ENCODE data around the gene TRAF2.
A peak's percentile ranks its signal among the peaks of the same experiment; 100 is the strongest.
"Not testable (repeated sequence)": the region's sequence is repeated elsewhere in the genome, so short reads cannot be mapped to it uniquely, and the experiment has no call there.

TRAF2 gene, protein sequence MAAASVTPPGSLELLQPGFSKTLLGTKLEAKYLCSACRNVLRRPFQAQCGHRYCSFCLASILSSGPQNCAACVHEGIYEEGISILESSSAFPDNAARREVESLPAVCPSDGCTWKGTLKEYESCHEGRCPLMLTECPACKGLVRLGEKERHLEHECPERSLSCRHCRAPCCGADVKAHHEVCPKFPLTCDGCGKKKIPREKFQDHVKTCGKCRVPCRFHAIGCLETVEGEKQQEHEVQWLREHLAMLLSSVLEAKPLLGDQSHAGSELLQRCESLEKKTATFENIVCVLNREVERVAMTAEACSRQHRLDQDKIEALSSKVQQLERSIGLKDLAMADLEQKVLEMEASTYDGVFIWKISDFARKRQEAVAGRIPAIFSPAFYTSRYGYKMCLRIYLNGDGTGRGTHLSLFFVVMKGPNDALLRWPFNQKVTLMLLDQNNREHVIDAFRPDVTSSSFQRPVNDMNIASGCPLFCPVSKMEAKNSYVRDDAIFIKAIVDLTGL

DNA sequence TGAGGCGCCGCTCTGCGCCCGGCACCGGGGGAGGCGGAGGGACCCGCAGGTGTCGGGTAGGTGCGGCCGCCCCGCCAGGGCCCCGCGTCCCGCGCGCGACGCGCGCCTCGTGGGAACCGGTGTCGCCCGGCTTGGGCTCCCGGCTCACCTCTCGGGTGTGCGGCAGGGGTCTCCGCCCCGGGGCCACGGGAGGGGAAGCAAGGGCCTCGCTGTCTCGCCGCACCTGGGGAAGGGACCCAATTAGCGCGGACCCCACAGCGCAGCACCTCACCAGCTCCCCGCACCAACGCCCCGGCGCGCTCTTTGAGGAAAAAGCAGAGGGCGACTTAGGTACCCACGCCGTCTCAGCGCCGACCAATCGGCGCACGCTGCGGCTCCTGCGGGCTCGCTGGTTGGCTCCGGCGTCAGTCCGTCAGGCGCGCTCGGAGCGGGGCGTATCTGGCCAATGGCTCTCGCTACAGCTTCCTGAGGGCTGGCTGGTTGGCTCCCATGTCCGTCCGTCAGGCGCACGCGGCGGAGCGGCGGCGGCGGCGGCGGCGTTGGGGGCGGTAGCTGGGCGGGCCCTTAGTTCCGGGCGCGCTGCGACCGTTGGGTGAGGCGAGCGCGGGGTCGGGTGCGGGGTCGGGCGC is at the start of gene TRAF2:
Gene TRAF2 (plus strand): TSS at position 567 of the 629 bp plus-strand sequence. CDS start 12,225 bp downstream, outside the sequence.
- Mint-ChIP-seq H3K4me3 (peak within 1 kb of the TSS; percentile 91 to 100), H3K9me3 (no peaks in the 10 kb centered on the region)

DNA sequence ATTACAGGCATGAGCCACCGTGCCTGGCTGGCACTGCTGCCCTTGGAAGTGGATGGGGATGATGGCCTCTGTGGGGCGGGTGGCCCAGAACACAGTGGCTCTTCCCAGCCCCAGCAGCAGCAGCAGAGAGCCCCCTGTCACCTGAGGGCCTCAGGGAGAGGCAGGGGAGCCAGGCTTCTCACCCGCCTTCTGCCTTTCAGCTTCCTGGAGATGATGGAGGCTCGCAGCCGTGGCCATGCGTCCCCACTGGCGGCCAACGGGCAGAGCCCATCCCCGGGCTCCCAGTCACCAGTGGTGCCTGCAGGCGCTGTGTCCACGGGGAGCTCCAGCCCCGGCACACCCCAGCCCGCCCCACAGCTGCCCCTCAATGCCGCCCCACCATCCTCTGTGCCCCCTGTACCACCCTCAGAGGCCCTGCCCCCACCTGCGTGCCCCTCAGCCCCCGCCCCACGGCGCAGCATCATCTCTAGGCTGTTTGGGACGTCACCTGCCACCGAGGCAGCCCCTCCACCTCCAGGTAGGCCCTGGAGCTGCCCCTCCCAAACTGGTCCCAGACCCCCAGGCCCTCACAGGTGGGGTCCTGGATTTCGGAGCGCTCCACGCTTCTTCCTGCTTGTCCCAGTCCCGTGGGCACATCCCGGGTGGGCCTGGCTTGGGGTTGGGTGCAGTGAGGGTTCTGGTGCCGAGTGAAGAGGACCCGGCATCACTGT is 49.0 kb upstream of the TRAF2 start:
- no peak for ATAC-seq (replicated peaks)
- Mint-ChIP-seq H3K36me3 (peaks cover 27 to 39% of the 10 kb centered on the region in 2 donors), H3K9me3 (no peaks in the 10 kb centered on the region), H3K27me3 (peaks cover 0 to 2% of the 10 kb centered on the region in 2 donors), H3K27ac (no peak overlapping the region), H3K4me1 (peaks cover 5 to 10% of the 10 kb centered on the region in 2 donors), H3K4me3 (no peak overlapping the region)
- DNase-seq = no peak

More for the DNA sequence above, at the start of gene TRAF2:
- DNase-seq (peak; percentile 99), ATAC-seq (replicated peaks) (peak; percentile 87 to 89)
- Mint-ChIP-seq H3K27ac (peak within 1 kb of the TSS; percentile 92), H3K4me1 (peaks cover 25 to 54% of the 10 kb centered on the region in 2 donors), H3K27me3 (no peaks in the 10 kb centered on the region), H3K36me3 (peaks cover 10 to 23% of the 10 kb centered on the region in 2 donors)

DNA sequence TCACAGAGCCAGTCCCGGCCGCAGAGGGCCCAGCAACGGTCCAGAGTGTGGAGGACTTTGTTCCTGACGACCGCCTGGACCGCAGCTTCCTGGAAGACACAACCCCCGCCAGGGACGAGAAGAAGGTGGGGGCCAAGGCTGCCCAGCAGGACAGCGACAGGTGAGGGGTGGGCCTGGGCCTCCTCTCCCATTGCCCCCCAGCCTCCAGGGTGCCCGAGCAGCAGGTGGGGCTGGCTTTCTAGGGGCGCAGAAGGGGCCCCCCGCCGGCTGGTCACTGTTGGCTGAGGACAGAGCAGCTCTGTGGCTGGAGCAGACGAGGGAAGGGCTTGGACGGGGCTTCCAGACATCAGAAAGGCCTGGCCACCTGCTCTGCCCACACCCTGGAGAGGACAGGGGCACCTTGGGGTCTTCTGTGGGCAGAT is 48.4 kb upstream of the TRAF2 start:
- Mint-ChIP-seq H3K36me3 (peaks cover 27 to 37% of the 10 kb centered on the region in 2 donors), H3K4me1 (peaks cover 8 to 12% of the 10 kb centered on the region in 2 donors)
- not testable (repeated sequence) for DNase-seq; H3K27me3 Mint-ChIP-seq; H3K9me3 Mint-ChIP-seq; ATAC-seq (replicated peaks); H3K27ac Mint-ChIP-seq; H3K4me3 Mint-ChIP-seq

DNA sequence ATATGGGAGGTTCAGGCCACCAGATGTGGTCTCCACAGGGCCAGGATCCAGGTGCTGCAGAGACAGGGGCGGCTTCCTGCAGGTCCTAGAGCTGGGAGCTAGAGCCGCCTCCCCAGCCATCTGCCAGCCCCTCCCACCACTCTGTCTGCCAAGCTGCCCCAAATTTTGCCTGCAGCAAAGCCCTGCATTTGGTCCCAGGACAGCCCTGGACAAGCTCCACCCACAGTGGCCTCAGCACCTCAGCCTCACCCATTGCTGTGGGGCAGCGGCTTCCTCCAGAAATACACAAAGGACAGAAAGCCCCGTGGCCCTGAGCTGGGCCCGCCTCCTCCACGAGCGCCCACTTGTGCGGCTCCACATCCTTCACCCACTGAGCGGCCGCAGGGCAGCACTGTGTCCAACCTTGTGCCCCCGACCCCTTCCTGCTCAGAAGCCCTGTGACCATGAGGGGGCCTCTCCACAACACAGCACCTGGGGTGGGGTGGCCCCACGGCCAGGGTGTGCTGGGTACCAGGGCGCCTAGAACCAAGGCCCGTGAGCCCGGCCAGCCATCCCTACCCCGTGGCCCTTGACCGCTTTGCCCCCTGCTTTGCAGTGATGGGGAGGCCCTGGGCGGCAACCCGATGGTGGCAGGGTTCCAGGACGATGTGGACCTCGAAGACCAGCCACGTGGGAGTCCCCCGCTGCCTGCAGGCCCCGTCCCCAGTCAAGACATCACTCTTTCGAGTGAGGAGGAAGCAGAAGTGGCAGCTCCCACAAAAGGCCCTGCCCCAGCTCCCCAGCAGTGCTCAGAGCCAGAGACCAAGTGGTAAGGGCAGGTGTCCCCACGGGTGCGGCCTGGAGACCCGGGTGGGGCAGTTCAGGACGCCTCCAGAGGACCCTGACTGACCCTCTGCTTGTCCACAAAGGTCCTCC is 47.7 kb upstream of the TRAF2 start:
- ATAC-seq (replicated peaks) = no peak
- Mint-ChIP-seq H3K9me3 (no peaks in the 10 kb centered on the region), H3K27ac (no peak overlapping the region), H3K4me3 (no peak overlapping the region), H3K4me1 (peaks cover 13 to 15% of the 10 kb centered on the region in 2 donors), H3K36me3 (peaks cover 27 to 37% of the 10 kb centered on the region in 2 donors), H3K27me3 (peaks cover 0 to 5% of the 10 kb centered on the region in 2 donors)
- no peak for DNase-seq

DNA sequence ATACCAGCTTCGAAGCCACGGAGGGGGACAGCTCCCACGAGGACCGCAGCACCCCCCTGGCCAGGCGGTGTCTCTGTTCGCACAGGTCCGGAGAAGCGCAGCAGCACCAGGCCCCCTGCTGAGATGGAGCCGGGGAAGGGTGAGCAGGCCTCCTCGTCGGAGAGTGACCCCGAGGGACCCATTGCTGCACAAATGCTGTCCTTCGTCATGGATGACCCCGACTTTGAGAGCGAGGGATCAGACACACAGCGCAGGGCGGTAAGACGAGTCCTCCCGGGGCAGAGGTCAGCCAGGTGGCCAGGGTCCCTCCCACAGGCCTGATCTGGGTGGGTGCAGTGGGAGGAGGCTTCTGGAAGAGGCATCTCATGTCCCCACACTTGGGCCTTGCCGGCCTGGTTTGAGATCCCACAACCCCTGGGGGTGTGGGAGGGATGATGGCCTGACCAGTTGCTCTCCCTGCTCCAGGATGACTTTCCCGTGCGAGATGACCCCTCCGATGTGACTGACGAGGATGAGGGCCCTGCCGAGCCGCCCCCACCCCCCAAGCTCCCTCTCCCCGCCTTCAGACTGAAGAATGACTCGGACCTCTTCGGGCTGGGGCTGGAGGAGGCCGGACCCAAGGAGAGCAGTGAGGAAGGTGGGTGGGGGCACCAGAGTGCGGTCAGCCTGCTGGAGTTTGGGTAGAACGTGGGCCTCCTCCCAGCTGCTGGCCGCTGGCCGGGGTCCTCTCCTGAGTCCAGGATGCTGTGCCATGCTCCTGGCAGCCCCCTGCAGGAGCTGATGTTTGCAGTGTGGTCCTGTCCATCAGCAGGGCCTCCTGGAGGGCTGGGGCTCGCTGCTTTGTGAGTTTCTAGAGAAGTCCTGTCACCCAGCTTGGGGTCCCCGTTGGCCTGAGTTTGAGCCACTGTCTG is 46.8 kb upstream of the TRAF2 start:
- Mint-ChIP-seq H3K27ac (peak overlapping the region; percentile 52), H3K4me3 (peak overlapping the region; percentile 0 to 43), H3K36me3 (peaks cover 28 to 33% of the 10 kb centered on the region in 2 donors), H3K4me1 (peaks cover 18 to 19% of the 10 kb centered on the region in 2 donors), H3K27me3 (peaks cover 0 to 11% of the 10 kb centered on the region in 2 donors), H3K9me3 (no peaks in the 10 kb centered on the region)
- no peak for DNase-seq
- ATAC-seq (replicated peaks) = no peak

DNA sequence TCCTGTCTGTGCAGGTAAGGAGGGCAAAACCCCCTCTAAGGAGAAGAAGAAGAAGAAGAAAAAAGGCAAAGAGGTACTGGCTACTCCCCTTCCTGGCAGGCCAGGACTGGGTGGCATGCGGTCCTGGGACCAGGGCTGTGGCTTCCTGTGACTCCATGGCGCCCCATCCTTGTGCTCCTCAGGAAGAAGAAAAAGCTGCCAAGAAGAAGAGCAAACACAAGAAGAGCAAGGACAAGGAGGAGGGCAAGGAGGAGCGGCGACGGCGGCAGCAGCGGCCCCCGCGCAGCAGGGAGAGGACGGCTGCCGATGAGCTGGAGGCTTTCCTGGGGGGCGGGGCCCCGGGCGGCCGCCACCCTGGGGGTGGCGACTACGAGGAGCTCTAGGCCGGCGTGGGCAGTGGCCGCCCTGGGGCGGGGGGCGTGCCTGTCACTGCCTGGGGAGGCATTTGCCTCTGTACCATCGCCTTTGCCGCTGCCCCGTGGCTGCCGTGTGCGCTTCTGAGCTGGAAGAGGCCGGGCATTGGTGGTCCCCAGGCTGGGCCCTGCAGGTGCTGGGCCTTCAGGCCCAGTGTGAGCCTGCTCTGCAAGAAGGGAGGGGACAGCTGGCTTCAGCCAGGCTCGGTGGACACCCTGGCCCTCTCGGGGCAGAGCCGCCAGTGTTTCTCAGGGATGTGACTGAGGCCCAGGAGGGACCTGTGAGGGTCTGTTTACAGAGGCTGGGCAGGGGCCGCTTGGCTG is 46.0 kb upstream of the TRAF2 start:
- peak overlapping the region; percentile 0 to 43 for H3K4me3 Mint-ChIP-seq
- peaks cover 0 to 11% of the 10 kb centered on the region in 2 donors for H3K27me3 Mint-ChIP-seq
- ATAC-seq (replicated peaks) (no peak), DNase-seq (no peak)
- H3K27ac Mint-ChIP-seq = peak overlapping the region; percentile 52
- no peaks in the 10 kb centered on the region for H3K9me3 Mint-ChIP-seq
- H3K4me1 Mint-ChIP-seq = peaks cover 18 to 19% of the 10 kb centered on the region in 2 donors
- peaks cover 26 to 30% of the 10 kb centered on the region in 2 donors for H3K36me3 Mint-ChIP-seq

DNA sequence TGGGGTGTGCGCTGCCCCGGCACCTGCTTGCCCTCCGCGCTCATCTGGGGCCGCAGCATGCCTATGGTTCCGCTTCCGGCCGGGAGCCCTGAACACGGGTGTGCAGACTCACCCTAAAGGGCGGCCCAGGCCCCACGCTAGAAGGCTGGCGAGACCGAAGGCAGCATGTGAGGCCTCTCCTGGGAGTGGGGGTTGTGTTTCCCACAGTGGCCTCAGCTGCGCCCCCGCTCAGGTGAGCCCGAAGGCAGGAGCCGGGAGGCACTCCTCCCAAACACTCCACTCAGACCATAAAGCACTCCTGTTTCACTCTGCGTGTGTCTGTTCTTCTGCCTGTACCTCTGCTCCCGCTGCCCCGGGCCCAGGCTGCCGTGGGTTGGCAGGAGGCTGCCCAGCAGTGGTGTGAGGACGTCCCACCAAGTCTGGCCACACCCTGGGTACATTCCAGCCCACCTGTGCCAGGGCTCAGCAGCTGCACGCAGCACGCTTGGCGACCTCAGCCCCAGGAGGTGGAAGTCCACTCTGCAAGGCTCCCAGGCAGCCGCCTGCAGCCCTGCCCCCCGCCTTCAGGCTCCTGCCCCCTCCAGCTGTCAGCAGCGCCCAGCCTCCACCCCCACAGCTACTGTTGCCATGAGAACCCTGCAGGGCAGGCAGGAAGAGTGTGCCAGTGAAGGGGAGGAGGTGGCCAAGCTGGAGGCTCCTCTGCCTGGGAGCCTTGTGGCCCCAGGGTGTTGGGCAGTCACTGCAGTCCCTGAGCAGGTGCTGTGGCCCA is 45.3 kb upstream of the TRAF2 start:
- DNase-seq (no peak), ATAC-seq (replicated peaks) (no peak)
- peak overlapping the region; percentile 20 for H3K27ac Mint-ChIP-seq
- peaks cover 26 to 27% of the 10 kb centered on the region in 2 donors for H3K36me3 Mint-ChIP-seq
- peaks cover 0 to 12% of the 10 kb centered on the region in 2 donors for H3K27me3 Mint-ChIP-seq
- peak overlapping the region in 1 of 2 donors; percentile 4 for H3K4me3 Mint-ChIP-seq
- H3K4me1 Mint-ChIP-seq = peaks cover 18 to 19% of the 10 kb centered on the region in 2 donors
- H3K9me3 Mint-ChIP-seq = no peaks in the 10 kb centered on the region

DNA sequence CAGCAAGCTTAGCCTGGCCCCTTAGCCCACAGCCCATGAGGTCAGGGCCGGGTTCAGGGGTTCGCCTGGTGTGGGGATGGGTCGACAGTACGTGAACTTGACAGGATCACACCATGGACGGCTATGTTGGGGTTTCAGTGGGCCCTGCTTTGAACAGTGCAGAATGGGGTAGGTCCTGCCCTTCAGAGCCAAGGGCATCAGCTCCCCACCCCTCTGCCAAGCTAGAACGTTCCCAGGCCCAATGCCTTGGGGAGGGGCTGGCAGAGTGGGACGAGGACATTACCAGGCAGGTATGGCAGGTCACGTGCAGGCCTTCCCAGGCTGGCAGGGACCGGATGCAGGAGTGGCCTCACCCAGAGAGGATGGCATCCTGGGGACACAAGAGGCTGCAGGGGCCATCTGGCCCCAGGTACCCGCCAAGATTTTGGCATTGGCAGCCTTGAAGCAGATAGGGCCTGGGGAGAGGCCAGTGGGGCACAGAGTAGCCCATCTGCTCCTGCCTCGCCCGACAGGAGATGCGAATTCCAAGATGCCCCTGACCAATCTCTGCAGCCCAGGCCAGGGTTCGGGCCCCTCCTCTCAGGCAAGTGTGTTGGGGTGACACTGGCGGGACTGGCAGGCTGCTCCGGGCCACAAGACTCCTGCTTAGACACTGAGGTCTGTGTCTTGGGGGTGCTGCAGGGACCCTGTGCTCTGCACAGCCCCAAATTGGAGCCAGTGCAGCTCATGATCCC is 44.5 kb upstream of the TRAF2 start:
- peaks cover 20 to 24% of the 10 kb centered on the region in 2 donors for H3K4me1 Mint-ChIP-seq
- H3K36me3 Mint-ChIP-seq = peaks cover 26 to 30% of the 10 kb centered on the region in 2 donors
- H3K9me3 Mint-ChIP-seq; DNase-seq; ATAC-seq (replicated peaks); H3K27ac Mint-ChIP-seq: not testable (repeated sequence)
- peak overlapping the region; percentile 4 to 97 for H3K4me3 Mint-ChIP-seq
- peaks cover 4 to 18% of the 10 kb centered on the region in 2 donors for H3K27me3 Mint-ChIP-seq

DNA sequence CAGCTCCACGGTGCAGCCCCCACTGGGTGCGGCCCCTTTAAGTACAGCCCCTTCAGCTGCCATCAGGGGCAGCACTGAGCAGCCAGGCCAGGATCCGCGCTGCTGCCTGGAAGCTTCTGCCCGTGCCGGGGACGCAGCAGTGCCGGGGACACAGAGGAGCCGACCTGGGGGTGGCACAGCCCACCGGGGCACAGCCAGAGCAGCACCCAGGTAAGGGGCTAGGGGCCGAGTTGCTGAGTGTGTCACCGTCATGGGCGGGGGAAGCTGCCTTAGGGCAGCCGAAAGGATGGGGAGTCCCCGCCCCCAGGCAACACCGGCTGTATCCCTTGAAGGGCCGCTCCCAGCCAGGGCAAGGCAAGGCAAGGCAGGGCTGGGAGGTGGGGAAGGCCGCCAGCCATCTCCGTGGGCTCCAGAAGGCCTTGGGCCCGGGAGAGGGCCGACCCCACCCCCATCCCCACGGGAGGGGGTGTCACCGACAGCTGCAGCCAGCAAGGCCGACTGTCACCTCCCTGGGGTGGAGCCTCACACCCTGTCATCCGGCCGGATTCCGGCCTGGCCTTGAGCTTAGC is 43.9 kb upstream of the TRAF2 start, which contains the start of gene AJM1:
Gene AJM1 (plus strand): TSS at position 99 of the 569 bp plus-strand sequence. CDS start 1,937 bp downstream, outside the sequence.
- peaks cover 24 to 30% of the 10 kb centered on the region in 2 donors for H3K4me1 Mint-ChIP-seq
- H3K4me3 Mint-ChIP-seq = peak within 1 kb of the TSS; percentile 88 to 97
- DNase-seq = peak; percentile 77
- peaks cover 4 to 23% of the 10 kb centered on the region in 2 donors for H3K27me3 Mint-ChIP-seq
- peaks cover 26 to 31% of the 10 kb centered on the region in 2 donors for H3K36me3 Mint-ChIP-seq
- H3K9me3 Mint-ChIP-seq = not testable (repeated sequence)
- ATAC-seq (replicated peaks) = peak; percentile 89 to 93
- peak within 1 kb of the TSS; percentile 89 for H3K27ac Mint-ChIP-seq

DNA sequence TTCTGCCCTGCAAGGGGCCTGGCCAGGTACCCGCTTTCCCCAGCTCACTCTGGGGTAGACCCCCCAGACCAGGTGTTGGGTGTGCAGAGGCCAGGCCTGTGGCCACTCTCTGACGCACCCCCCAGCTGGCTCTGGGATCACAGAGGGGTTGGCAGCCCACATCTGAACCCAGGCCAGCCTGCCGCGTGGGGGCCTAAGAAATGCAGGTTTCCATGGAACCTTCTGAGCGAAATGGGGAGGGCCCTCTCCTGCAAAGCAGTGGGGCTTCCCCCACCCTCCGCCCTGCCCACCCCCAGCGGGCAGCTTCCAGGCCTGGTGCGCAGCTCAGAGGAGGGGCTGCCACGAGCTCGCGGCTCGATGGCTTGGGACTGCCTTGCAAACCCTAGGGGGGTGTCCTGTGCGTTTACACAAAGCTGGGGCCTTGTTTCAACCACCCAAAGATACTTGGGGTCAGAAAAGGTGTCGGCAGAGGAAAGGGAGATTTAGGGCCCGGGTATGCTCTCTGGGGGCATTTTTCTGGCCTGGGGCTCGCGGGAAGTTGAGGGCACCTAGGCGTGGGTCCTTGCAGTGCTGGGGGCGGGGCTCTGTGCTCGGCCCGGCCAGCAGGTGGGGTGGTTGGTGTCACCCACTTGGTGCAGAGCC is 43.0 kb upstream of the TRAF2 start:
- H3K9me3 Mint-ChIP-seq, DNase-seq: not testable (repeated sequence)
- H3K36me3 Mint-ChIP-seq = peaks cover 31 to 33% of the 10 kb centered on the region in 2 donors
- peak overlapping the region; percentile 57 to 63 for H3K4me3 Mint-ChIP-seq
- H3K27me3 Mint-ChIP-seq = peaks cover 11 to 30% of the 10 kb centered on the region in 2 donors
- H3K4me1 Mint-ChIP-seq = peaks cover 30 to 37% of the 10 kb centered on the region in 2 donors
- peak in 1 of 2 donors; percentile 5 for ATAC-seq (replicated peaks)
- H3K27ac Mint-ChIP-seq = peak overlapping the region; percentile 87

All from stimulated activated naive B cell treated with anti-CD40 and anti-IgM and Interleukin-4, amounts not matched to agents 10 μg/mL and 1 μg/mL and 100 μg/mL, for 72 hours (primary cell).